ENCODE measurements around the gene SUCLG2.

- TF ChIP-seq, protein P1, sequence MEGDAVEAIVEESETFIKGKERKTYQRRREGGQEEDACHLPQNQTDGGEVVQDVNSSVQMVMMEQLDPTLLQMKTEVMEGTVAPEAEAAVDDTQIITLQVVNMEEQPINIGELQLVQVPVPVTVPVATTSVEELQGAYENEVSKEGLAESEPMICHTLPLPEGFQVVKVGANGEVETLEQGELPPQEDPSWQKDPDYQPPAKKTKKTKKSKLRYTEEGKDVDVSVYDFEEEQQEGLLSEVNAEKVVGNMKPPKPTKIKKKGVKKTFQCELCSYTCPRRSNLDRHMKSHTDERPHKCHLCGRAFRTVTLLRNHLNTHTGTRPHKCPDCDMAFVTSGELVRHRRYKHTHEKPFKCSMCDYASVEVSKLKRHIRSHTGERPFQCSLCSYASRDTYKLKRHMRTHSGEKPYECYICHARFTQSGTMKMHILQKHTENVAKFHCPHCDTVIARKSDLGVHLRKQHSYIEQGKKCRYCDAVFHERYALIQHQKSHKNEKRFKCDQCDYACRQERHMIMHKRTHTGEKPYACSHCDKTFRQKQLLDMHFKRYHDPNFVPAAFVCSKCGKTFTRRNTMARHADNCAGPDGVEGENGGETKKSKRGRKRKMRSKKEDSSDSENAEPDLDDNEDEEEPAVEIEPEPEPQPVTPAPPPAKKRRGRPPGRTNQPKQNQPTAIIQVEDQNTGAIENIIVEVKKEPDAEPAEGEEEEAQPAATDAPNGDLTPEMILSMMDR (conservative IDR thresholded peaks at IDR 0.05), result no peak
- TF ChIP-seq ZFX (IDR thresholded peaks at IDR 0.05), result no peak
These were observed 44.0 kb downstream of the SUCLG2 start for GRCh38 chr3:67610458-67610857.

All from C4-2B (cell line).